Measurements from ENCODE around the gene ZNF638.
"Not testable (repeated sequence)": the region's sequence is repeated elsewhere in the genome, so short reads cannot be mapped to it uniquely, and the experiment has no call there.

The ZNF638 gene

DNA sequence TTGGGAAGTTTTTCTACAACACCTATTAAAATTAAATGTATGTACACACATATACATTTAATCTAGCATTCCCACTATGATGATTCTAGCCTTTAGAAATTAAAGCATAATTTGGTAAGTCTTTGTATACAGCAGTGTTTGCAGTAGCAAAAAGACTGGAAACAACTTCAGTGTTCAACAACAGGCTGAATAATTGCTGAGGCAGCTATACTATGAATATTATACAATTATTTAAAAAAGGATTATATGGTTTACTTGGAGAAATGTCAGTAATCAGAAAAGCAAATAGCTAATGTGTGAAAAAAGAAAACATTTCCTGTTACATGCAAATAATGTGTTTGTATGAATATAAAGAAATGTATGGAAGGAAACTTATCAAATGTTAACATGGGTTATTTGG lies 1.4 kb upstream of the ZNF638 start:
- H3K27me3 ChIP-seq (ENCODE audit: insufficient read depth, low read depth, severe bottlenecking) = no peaks in the 10 kb centered on the region
- H3K27ac ChIP-seq = no peak overlapping the region
- TF ChIP-seq, protein P1, sequence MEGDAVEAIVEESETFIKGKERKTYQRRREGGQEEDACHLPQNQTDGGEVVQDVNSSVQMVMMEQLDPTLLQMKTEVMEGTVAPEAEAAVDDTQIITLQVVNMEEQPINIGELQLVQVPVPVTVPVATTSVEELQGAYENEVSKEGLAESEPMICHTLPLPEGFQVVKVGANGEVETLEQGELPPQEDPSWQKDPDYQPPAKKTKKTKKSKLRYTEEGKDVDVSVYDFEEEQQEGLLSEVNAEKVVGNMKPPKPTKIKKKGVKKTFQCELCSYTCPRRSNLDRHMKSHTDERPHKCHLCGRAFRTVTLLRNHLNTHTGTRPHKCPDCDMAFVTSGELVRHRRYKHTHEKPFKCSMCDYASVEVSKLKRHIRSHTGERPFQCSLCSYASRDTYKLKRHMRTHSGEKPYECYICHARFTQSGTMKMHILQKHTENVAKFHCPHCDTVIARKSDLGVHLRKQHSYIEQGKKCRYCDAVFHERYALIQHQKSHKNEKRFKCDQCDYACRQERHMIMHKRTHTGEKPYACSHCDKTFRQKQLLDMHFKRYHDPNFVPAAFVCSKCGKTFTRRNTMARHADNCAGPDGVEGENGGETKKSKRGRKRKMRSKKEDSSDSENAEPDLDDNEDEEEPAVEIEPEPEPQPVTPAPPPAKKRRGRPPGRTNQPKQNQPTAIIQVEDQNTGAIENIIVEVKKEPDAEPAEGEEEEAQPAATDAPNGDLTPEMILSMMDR (IDR thresholded peaks at IDR 0.05; ENCODE audit: low read depth, low read length) = no peak
- H3K36me3 ChIP-seq = peaks cover 18% of the 10 kb centered on the region
- H3K4me3 ChIP-seq (ENCODE audit: low read depth, low read length) = no peak overlapping the region
- DNase-seq = no peak
- H3K9me3 ChIP-seq (ENCODE audit: severe bottlenecking) = no peaks in the 10 kb centered on the region

DNA sequence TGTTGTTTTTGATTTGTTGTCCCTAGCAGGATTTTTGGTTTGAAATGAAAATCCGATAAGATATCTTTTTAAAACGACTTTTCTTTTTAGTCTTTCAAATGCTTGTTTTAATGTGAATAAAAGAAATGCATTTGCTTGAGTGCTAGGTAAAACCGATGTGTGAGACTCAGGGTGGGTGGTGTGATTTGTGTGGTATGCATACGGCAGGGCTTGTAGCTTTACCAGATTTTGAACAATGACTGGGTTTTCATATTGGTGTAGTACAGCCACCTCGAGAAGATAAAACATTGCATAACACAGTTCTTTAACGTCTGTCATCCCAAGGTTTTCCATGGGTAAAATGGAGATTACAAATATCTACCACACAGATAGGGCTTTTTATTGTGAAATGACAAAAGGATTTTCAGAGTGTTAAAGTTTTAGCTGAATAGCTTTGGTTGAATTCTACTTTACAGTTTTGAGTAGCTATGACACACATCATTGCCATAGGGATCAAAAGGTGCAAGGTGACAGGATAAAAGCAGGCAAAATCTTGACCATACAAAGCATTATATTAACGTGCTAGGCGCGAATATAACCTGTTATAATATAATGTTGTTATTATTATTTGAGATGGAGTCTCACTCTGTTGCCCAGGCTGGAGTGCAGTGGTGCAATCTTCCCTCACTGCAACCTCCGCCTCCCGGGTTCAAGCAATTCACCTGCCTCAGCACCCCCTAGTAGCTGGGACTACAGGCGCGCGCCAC lies 824 bp upstream of the ZNF638 start:
- Histone ChIP-seq H3K27ac (no peak overlapping the region), H3K27me3 (ENCODE audit: insufficient read depth, low read depth, severe bottlenecking) (no peaks in the 10 kb centered on the region), H3K4me3 (ENCODE audit: low read depth, low read length) (peak overlapping the region; percentile 78), H3K9me3 (ENCODE audit: severe bottlenecking) (no peaks in the 10 kb centered on the region), H3K36me3 (peaks cover 24% of the 10 kb centered on the region)
- TF ChIP-seq, protein P1 (IDR thresholded peaks at IDR 0.05; ENCODE audit: low read depth, low read length) = no peak
- no peak for DNase-seq

DNA sequence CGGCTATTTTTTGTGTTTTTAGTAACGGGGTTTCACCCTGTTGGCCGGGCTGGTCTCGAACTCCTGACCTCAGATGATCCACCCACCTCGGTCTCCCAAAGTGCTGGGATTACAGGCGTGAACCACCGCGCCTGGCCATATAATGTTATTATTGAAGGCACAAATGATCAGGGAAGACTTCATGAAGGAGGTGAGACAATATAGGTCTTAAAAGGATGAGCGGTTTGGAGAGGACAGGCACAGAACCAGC lies 326 bp upstream of the ZNF638 start:
- H3K4me3 ChIP-seq (ENCODE audit: low read depth, low read length) = peak overlapping the region; percentile 78
- peak; percentile 33 for DNase-seq
- H3K9me3 ChIP-seq (ENCODE audit: severe bottlenecking); H3K27ac ChIP-seq; H3K27me3 ChIP-seq (ENCODE audit: insufficient read depth, low read depth, severe bottlenecking): not testable (repeated sequence)
- peaks cover 26% of the 10 kb centered on the region for H3K36me3 ChIP-seq

DNA sequence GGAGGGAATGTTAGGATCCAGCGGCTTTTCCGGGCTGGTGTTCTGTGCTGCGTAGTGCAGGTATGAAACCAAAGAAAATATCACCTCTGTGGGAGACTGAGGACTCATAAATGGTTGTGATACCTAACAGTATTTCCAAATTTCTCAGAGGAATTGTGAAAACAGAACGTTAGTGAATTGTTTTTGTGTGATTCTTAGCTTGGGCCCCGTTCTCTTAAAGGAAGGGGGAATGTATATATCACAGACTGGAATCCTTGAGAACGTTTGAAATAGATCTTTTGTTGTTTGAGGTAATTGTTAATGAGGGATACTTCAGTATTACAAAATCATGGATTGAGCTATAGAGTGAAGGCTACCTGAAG lies 834 bp downstream of the ZNF638 start:
- Histone ChIP-seq H3K27ac (peak overlapping the region; percentile 99), H3K36me3 (peaks cover 31% of the 10 kb centered on the region), H3K4me3 (ENCODE audit: low read depth, low read length) (peak overlapping the region; percentile 78), H3K27me3 (ENCODE audit: insufficient read depth, low read depth, severe bottlenecking) (no peaks in the 10 kb centered on the region), H3K9me3 (ENCODE audit: severe bottlenecking) (no peaks in the 10 kb centered on the region)
- TF ChIP-seq, protein P1 (IDR thresholded peaks at IDR 0.05; ENCODE audit: low read depth, low read length) = no peak
- DNase-seq = no peak

DNA sequence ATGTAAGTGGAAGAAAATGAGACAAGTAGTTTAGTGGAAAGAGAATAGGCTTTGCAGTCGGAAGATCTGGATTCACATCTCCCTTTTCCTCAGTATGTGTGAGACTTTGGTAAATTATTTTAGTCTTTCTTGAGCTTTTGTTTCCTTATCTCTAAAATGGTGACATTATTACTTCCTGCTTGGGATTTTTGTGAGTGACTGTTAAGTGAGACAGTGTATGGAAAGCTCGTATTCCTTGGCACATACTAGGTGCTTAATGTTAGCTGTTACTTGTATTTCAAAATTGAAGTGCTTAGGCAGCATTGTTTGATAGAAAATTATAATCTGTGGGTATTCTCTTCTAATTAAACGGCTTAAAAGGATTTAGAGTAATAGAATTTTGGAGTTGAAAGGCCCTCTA lies 2.0 kb downstream of the ZNF638 start:
- H3K27ac ChIP-seq = no peak overlapping the region
- TF ChIP-seq, protein P1 (IDR thresholded peaks at IDR 0.05; ENCODE audit: low read depth, low read length) = no peak
- no peak for DNase-seq
- H3K27me3 ChIP-seq (ENCODE audit: insufficient read depth, low read depth, severe bottlenecking) = no peaks in the 10 kb centered on the region
- peaks cover 36% of the 10 kb centered on the region for H3K36me3 ChIP-seq
- H3K4me3 ChIP-seq (ENCODE audit: low read depth, low read length) = no peak overlapping the region
- H3K9me3 ChIP-seq (ENCODE audit: severe bottlenecking) = no peaks in the 10 kb centered on the region

DNA sequence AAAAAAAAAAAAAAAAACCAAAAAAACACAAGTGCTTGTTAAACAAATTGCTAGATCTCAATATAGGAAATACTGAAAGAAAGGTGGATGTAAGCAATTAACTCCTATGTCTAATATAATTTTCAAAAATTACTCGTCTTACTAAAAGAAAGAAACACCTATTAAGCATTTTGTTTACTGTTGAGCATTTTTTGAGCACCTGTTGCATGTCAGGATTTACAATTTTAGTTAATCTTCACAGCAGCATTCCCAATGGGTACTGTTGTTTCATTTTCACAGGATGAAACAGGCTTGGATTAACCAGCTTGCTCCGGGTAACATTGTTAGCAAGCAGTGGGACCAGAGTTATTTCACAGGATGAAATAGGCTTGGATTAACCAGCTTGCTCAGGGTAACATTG lies 4.8 kb downstream of the ZNF638 start:
- H3K27ac ChIP-seq = no peak overlapping the region
- H3K9me3 ChIP-seq (ENCODE audit: severe bottlenecking) = no peaks in the 10 kb centered on the region
- H3K4me3 ChIP-seq (ENCODE audit: low read depth, low read length) = no peak overlapping the region
- H3K27me3 ChIP-seq (ENCODE audit: insufficient read depth, low read depth, severe bottlenecking) = no peaks in the 10 kb centered on the region
- H3K36me3 ChIP-seq = peaks cover 55% of the 10 kb centered on the region
- TF ChIP-seq, protein P1 (IDR thresholded peaks at IDR 0.05; ENCODE audit: low read depth, low read length) = no peak
- DNase-seq = no peak

Measured in WERI-Rb-1 (cell line).